HepG2 (cell line): Measurements from ENCODE around the gene AXDND1. TPM values are rescaled to one million over a fixed set of nuclear protein-coding genes. Genes with fewer than 3 reads are reported as not detected.

ENCODE experiments used
- ATAC-seq: fragments of 200-7000 bp; cut with Tn5 transposase; 3 replicates; pipeline ENCODE4 v1.9.1; 2020; ENCODE audit warnings: mild to moderate bottlenecking, moderate library complexity
- BruUV-seq: library from RNA; stranded (reverse); fragments of 400-500 nt; replicated peaks from 2 replicates; lab custom pipeline; 2021; lab: Mats Ljungman, UMichigan
- CTCF ChIA-PET: fragments of 300-600 bp; formaldehyde crosslinking; extraction: SDS; loops from one replicate; lab custom pipeline; 2021; ENCODE audit warnings: low total read pairs, inconsistent platforms, low intra/inter-chr PET ratio; lab: Yijun Ruan, JAX
- POLR2A ChIA-PET: fragments of 350-600 bp; sonication (Branson Sonifier 250); formaldehyde crosslinking; loops from one replicate; lab custom pipeline; 2020; ENCODE audit warnings: antibody characterized with exemption, inconsistent platforms; lab: Yijun Ruan, JAX
- DNase-seq: peaks from one replicate; pipeline ENCODE4 v3.0.0-alpha.2; 2015; ENCODE audit warnings: low spot score
- FAIRE-seq: peaks from 3 replicates; lab custom pipeline; 2011; peaks lifted over from hg19 to GRCh38; lab: Jason Lieb, UNC
- H2AFZ ChIP-seq: one replicate; pipeline ENCODE4 v1.6.1; 2011; ENCODE audit warnings: low read length, inconsistent platforms
- H3K27ac ChIP-seq: fragments of 300-600 bp; 3 replicates; pipeline ENCODE4 v1.8.0; 2011; ENCODE audit warnings: mixed run types, mild to moderate bottlenecking, mixed read lengths, low read length, inconsistent platforms; ENCODE audit not compliant: insufficient read depth; ENCODE audit errors: extremely low read length
- H3K27me3 ChIP-seq, 2 experiments: fragments of 200-600 bp in 1 of 2; 2 replicates in 1 of 2; 3 replicates in 1 of 2; pipeline versions ENCODE4 v1.6.0 to v1.8.0; 2011; ENCODE audit warnings: low read length in 2 of 2, mild to moderate bottlenecking in 2 of 2, moderate library complexity in 2 of 2, inconsistent platforms in 1 of 2; ENCODE audit not compliant: insufficient read depth in 2 of 2, control insufficient read depth in 1 of 2
- H3K36me3 ChIP-seq, 2 experiments: fragments of 200-600 bp in 1 of 2; replicated peaks in 1 of 2; 2 replicates in 1 of 2; 3 replicates in 1 of 2; pipeline versions ENCODE4 v1.5.1 to v1.8.0; 2011; ENCODE audit warnings: low read length in 2 of 2, inconsistent platforms in 1 of 2; ENCODE audit not compliant: insufficient read depth in 2 of 2, control insufficient read depth in 1 of 2
- H3K4me1 ChIP-seq: 2 replicates; pipeline ENCODE4 v1.5.1; 2012; ENCODE audit warnings: low read length, inconsistent platforms; ENCODE audit not compliant: insufficient read depth
- H3K4me2 ChIP-seq: 2 replicates; pipeline ENCODE4 v1.6.0; 2011; ENCODE audit warnings: low read depth, low read length, inconsistent platforms
- H3K4me3 ChIP-seq, 3 experiments: fragments of 200-600 bp in 1 of 3; sonication (generic), shearing (Covaris generic) in 1 of 3; replicated peaks in 1 of 3; 2 replicates each; pipeline ENCODE4 v1.5.1; 2011 to 2016; ENCODE audit warnings: low read length in 3 of 3, inconsistent platforms in 2 of 3, low read depth in 2 of 3, mild to moderate bottlenecking in 2 of 3, control low read depth in 1 of 3, mixed read lengths in 1 of 3; ENCODE audit not compliant: insufficient read depth in 1 of 3
- H3K79me2 ChIP-seq: one replicate; pipeline ENCODE4 v1.6.1; 2011; ENCODE audit warnings: low read length, inconsistent platforms; ENCODE audit not compliant: insufficient read depth
- H3K9ac ChIP-seq: 2 replicates; pipeline ENCODE4 v1.6.0; 2011; ENCODE audit warnings: mild to moderate bottlenecking, low read depth, low read length, inconsistent platforms; ENCODE audit not compliant: insufficient read depth
- H3K9me3 ChIP-seq: 2 replicates; pipeline ENCODE4 v1.5.1; 2012; ENCODE audit warnings: mild to moderate bottlenecking, low read length
- H4K20me1 ChIP-seq: 2 replicates; pipeline ENCODE4 v1.6.0; 2011; ENCODE audit warnings: inconsistent platforms, mild to moderate bottlenecking, low read length, moderate library complexity; ENCODE audit not compliant: insufficient read depth
- ATF2 ChIP-seq: sonication (generic); formaldehyde crosslinking; IDR thresholded peaks from 2 replicates; pipeline ENCODE4 v1.4.0; 2020; ENCODE audit warnings: missing genetic modification reagents
- DMAP1 ChIP-seq: IDR thresholded peaks from 2 replicates; pipeline ENCODE4 v1.6.1; 2016
- NR1H2 ChIP-seq: sonication (generic); formaldehyde crosslinking; IDR thresholded peaks from 2 replicates; pipeline ENCODE4 v1.8.1; 2022; ENCODE audit warnings: low read depth, missing genetic modification reagents, borderline replicate concordance
- POLR2AphosphoS2 ChIP-seq: IDR thresholded peaks from 2 replicates; pipeline ENCODE4 v1.6.1; 2011; ENCODE audit warnings: low read depth, low read length, improper control_type of control experiment
- SMYD3 ChIP-seq: sonication (generic); formaldehyde crosslinking; IDR thresholded peaks from 2 replicates; pipeline ENCODE4 v1.8.1; 2023; ENCODE audit warnings: mild to moderate bottlenecking, missing genetic modification reagents
- SP2 ChIP-seq: sonication (generic); formaldehyde crosslinking; IDR thresholded peaks from 2 replicates; pipeline ENCODE4 v1.5.1; 2020; ENCODE audit warnings: mild to moderate bottlenecking, missing genetic modification reagents
- WIZ ChIP-seq: sonication (generic); formaldehyde crosslinking; IDR thresholded peaks from 2 replicates; pipeline ENCODE4 v1.5.1; 2020; ENCODE audit warnings: mild to moderate bottlenecking, missing genetic modification reagents
- ZKSCAN8 ChIP-seq: IDR thresholded peaks from 2 replicates; pipeline ENCODE4 v1.6.1; 2016; ENCODE audit warnings: borderline replicate concordance, missing genetic modification reagents, missing compliant biosample characterization
- ZNF30 ChIP-seq: sonication (generic); formaldehyde crosslinking; IDR thresholded peaks from 2 replicates; pipeline ENCODE4 v1.5.0; 2020; ENCODE audit warnings: mild to moderate bottlenecking, missing genetic modification reagents
- ZNF543 ChIP-seq: sonication (generic); formaldehyde crosslinking; IDR thresholded peaks from 2 replicates; pipeline ENCODE4 v1.4.0; 2020; ENCODE audit warnings: mild to moderate bottlenecking, missing genetic modification reagents
- ZNF660 ChIP-seq: sonication (generic); formaldehyde crosslinking; IDR thresholded peaks from 2 replicates; pipeline ENCODE4 v1.5.1; 2020; ENCODE audit warnings: mild to moderate bottlenecking, low read depth, missing genetic modification reagents, borderline replicate concordance
- ZNF710 ChIP-seq: sonication (generic); formaldehyde crosslinking; IDR thresholded peaks from 2 replicates; pipeline ENCODE4 v1.5.0; 2020; ENCODE audit warnings: mild to moderate bottlenecking, missing genetic modification reagents, borderline replicate concordance
- WGBS: methylation state at CpG from one replicate; pipeline ENCODE4 v1.1.6; 2017; ENCODE audit warnings: low lambda C conversion rate; 5-methylcytosine and 5-hydroxymethylcytosine counted together
- in situ Hi-C: cut with HindIII; loops from 2 replicates; pipeline ENCODE4 v1.10.0; 2017; ENCODE audit warnings: low pct_unique_long_range_greater_than_20kb; ENCODE audit not compliant: extremely low pct_ligation_motif_present
- intact Hi-C: fragments of 100-400 bp; cut with micrococcal nuclease; formaldehyde crosslinking; loops from one replicate; pipeline ENCODE4 v1.10.0; 2022; ENCODE audit not compliant: unreplicated experiment
- polyA plus RNA-seq, 8 experiments: library from polyadenylated mRNA; depleted of rRNA in 3 of 8; stranded (reverse) in 7 of 8; unstranded in 1 of 8; fragments of >200 nt; fragmentation: Illumina TruSeq in 4 of 8; extraction: Trizol in 4 of 8; gene quantifications; 2 replicates each; pipeline versions ENCODE4 v1.2.1 to v1.2.3, GENCODE V29; 2011 to 2016; ENCODE audit warnings: low read depth in 4 of 8, missing spikeins in 1 of 8, mixed read lengths in 1 of 8; ENCODE audit not compliant: insufficient read depth in 1 of 8
- total RNA-seq, 5 experiments: library from RNA; depleted of rRNA; stranded (reverse); fragments of >200 nt; fragmentation: Illumina TruSeq; extraction: Trizol; gene quantifications; 2 replicates each; pipeline ENCODE4 v1.2.3, GENCODE V29; 2016; ENCODE audit warnings: low read depth in 1 of 5

The AXDND1 gene
- total and polyA plus RNA-seq, 2 of the 13 experiments (the other 11 are each of a cell fraction or from before 2014, with no cell fraction given): 0.15 to 0.40 TPM

- Histone ChIP-seq H3K27me3 (no peaks in the 10 kb centered on the region), H3K9ac (no peak overlapping the region), H3K4me1 (peaks cover 19% of the 10 kb centered on the region), H3K4me2 (no peak overlapping the region), H4K20me1 (no peaks in the 10 kb centered on the region), H3K9me3 (peaks cover 12% of the 10 kb centered on the region), H3K4me3 (no peak overlapping the region), H3K27ac (no peak overlapping the region), H3K36me3 (peaks cover 3 to 12% of the 10 kb centered on the region in 2 experiments), H3K79me2 (no peaks in the 10 kb centered on the region), H2AFZ (no peak overlapping the region)
- ChIA-PET CTCF (no interaction called here), POLR2A (interaction anchor here (1.0 kb wide), 1 partner anchor 34 kb away, joined by 3 read pairs; the partner anchor contains the start of gene SOAT1)
- BruUV-seq: no TSS peak
- intact Hi-C loops (no loop called here), in situ Hi-C loops (no loop called here)
- WGBS: 76% methylated on average over 3 of the region's 3 CpGs
- DNase-seq (no peak), ATAC-seq (no peak)
- TF ChIP-seq NR1H2 (CRISPR knock-in tag): no peak
- TF ChIP-seq ZNF543 (CRISPR knock-in tag): no peak
- TF ChIP-seq ZNF30 (CRISPR knock-in tag): no peak
- TF ChIP-seq SP2: no peak
- TF ChIP-seq DMAP1 (CRISPR knock-in tag): no peak
- TF ChIP-seq ZNF710 (CRISPR knock-in tag): no peak
- TF ChIP-seq, all 625 proteins: peak for 0
- FAIRE-seq: no peak
Observed at GRCh38 chr1:179327679-179328078, 38.1 kb upstream of the AXDND1 start.

DNA sequence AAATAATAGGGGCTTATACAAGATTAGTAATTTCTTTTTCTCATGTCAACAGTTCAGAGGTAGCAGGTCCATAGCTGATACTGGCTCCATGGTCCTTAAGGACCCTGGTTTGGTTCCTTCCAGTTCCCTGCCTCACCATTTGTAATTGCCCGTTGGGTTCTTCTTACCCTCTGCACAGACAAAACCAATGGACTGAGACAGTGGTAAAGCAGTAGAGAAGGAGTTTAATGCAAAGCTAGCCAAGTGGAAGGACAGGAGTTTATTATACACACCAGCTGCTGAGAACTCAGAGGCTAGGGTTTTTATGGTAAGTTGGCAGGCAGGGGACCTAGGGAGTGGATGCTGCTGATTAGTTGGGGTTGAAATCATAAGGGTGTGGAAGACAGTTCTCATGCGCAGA is 35.9 kb upstream of the AXDND1 start:
- ATAC-seq (no peak), DNase-seq (no peak), FAIRE-seq (no peak)
- ChIA-PET POLR2A (no interaction called here), CTCF (no interaction called here)
- Histone ChIP-seq H3K36me3 (peaks cover 1 to 7% of the 10 kb centered on the region in 2 experiments; a peak in 2 of 5 replicates), H3K27ac (no peak overlapping the region), H3K9me3 (peaks cover 12% of the 10 kb centered on the region), H3K27me3 (no peaks in the 10 kb centered on the region), H3K4me1 (peaks cover 19% of the 10 kb centered on the region), H3K4me3 (no peak overlapping the region), H3K9ac (no peak overlapping the region), H2AFZ (no peak overlapping the region), H4K20me1 (no peaks in the 10 kb centered on the region), H3K4me2 (no peak overlapping the region), H3K79me2 (no peaks in the 10 kb centered on the region)
- 50% methylated on average over 2 of the region's 2 CpGs for WGBS
- no TSS peak for BruUV-seq
- in situ Hi-C loops: no loop called here
- intact Hi-C loops: no loop called here
- TF ChIP-seq SMYD3 (CRISPR knock-in tag) (no peak), ZKSCAN8 (no peak), POLR2AphosphoS2 (no peak), WIZ (CRISPR knock-in tag) (no peak), ATF2 (CRISPR knock-in tag) (no peak), ZNF660 (no peak)
